DND-41 (cell line): Measurements from ENCODE around the gene KIF5A.

Experiments used
- ATAC-seq: fragments of 200-7000 bp; cut with Tn5 transposase; 3 replicates; pipeline ENCODE4 v1.9.1; 2021; ENCODE audit warnings: low read depth; ENCODE audit not compliant: insufficient read depth
- DNase-seq: peaks from one replicate; pipeline ENCODE4 v3.0.0-alpha.2; 2020
- H2AFZ ChIP-seq: 2 replicates; pipeline ENCODE4 v1.6.0; 2012; ENCODE audit warnings: low read depth, low read length
- H3K27ac ChIP-seq: 2 replicates; pipeline ENCODE4 v1.5.1; 2012; ENCODE audit warnings: low read length, inconsistent platforms
- H3K27me3 ChIP-seq: fragments of 200-600 bp; sonication (generic); 2 replicates; pipeline ENCODE4 v1.6.0; 2012; ENCODE audit warnings: low read length, mild to moderate bottlenecking, inconsistent platforms; ENCODE audit not compliant: insufficient read depth, poor library complexity
- H3K36me3 ChIP-seq: 2 replicates; pipeline ENCODE4 v1.5.1; 2012; ENCODE audit warnings: low read length, inconsistent platforms; ENCODE audit not compliant: insufficient read depth
- H3K4me1 ChIP-seq: 2 replicates; pipeline ENCODE4 v1.5.1; 2012; ENCODE audit warnings: mild to moderate bottlenecking, low read length; ENCODE audit not compliant: insufficient read depth
- H3K4me2 ChIP-seq: 2 replicates; pipeline ENCODE4 v1.6.0; 2012; ENCODE audit warnings: mild to moderate bottlenecking, moderate library complexity, low read length, inconsistent platforms; ENCODE audit not compliant: insufficient read depth
- H3K4me3 ChIP-seq, 2 experiments: fragments of 200-600 bp in 1 of 2; shearing (Covaris generic) in 1 of 2; 2 replicates each; pipeline ENCODE4 v1.5.1; 2012 to 2016; ENCODE audit warnings: inconsistent platforms in 2 of 2, low read length in 2 of 2, mild to moderate bottlenecking in 2 of 2, low read depth in 1 of 2, moderate library complexity in 1 of 2
- H3K79me2 ChIP-seq: 2 replicates; pipeline ENCODE4 v1.6.0; 2012; ENCODE audit warnings: low read length, inconsistent platforms; ENCODE audit not compliant: insufficient read depth
- H3K9ac ChIP-seq: 2 replicates; pipeline ENCODE4 v1.6.0; 2012; ENCODE audit warnings: low read depth, mild to moderate bottlenecking, inconsistent platforms, low read length, moderate library complexity
- H3K9me3 ChIP-seq: 2 replicates; pipeline ENCODE4 v1.5.1; 2012; ENCODE audit warnings: low read length, moderate library complexity, mild to moderate bottlenecking, inconsistent platforms; ENCODE audit not compliant: insufficient read depth, severe bottlenecking
- H4K20me1 ChIP-seq: 2 replicates; pipeline ENCODE4 v1.6.0; 2012; ENCODE audit warnings: low read length; ENCODE audit not compliant: insufficient read depth
- EZH2 ChIP-seq: IDR thresholded peaks from 3 replicates; pipeline ENCODE4 v1.6.1; 2012; ENCODE audit warnings: borderline replicate concordance, low read depth, mild to moderate bottlenecking, moderate library complexity, low read length, inconsistent platforms; ENCODE audit not compliant: severe bottlenecking
- TF ChIP-seq, protein P1 (sequence below): IDR thresholded peaks from 2 replicates; pipeline ENCODE4 v1.5.1; 2012; ENCODE audit warnings: borderline replicate concordance, low read length, moderate library complexity, mild to moderate bottlenecking; ENCODE audit not compliant: poor library complexity, severe bottlenecking; ENCODE audit errors: extremely low read depth

KIF5A gene

DNA sequence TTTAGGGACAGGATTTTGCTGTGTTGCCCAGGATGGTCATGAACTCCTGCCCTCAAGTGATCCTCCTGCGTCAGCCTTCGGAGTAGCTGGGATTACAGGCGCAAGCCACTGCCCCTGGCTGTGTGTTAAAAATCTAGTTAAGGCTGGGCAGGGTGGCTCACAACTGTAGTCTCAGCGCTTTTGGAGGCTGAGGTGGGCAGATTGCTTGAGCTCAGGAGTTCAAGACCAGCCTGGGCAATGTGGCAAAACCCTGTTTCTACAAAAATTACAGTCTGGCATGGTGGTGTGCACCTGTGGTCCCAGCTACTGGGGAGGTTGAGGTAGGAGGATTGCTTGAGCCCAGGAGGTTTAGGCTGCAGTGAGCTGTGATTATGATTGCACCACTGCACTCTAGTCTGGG is 38.7 kb upstream of the KIF5A start:
- H2AFZ ChIP-seq, result no peak overlapping the region
- no peaks in the 10 kb centered on the region for H3K4me1 ChIP-seq
- H3K4me2 ChIP-seq, result no peak overlapping the region
- H3K9me3 ChIP-seq, result no peaks in the 10 kb centered on the region
- no peak for ATAC-seq
- no peak overlapping the region for H3K9ac ChIP-seq
- H3K4me3 ChIP-seq, result no peak overlapping the region
- no peak for TF ChIP-seq EZH2
- TF ChIP-seq, protein P1, sequence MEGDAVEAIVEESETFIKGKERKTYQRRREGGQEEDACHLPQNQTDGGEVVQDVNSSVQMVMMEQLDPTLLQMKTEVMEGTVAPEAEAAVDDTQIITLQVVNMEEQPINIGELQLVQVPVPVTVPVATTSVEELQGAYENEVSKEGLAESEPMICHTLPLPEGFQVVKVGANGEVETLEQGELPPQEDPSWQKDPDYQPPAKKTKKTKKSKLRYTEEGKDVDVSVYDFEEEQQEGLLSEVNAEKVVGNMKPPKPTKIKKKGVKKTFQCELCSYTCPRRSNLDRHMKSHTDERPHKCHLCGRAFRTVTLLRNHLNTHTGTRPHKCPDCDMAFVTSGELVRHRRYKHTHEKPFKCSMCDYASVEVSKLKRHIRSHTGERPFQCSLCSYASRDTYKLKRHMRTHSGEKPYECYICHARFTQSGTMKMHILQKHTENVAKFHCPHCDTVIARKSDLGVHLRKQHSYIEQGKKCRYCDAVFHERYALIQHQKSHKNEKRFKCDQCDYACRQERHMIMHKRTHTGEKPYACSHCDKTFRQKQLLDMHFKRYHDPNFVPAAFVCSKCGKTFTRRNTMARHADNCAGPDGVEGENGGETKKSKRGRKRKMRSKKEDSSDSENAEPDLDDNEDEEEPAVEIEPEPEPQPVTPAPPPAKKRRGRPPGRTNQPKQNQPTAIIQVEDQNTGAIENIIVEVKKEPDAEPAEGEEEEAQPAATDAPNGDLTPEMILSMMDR, result no peak
- H4K20me1 ChIP-seq, result peaks cover 28% of the 10 kb centered on the region; the same call in 1 of the 2 replicates
- no peak for DNase-seq
- H3K27me3 ChIP-seq, result no peaks in the 10 kb centered on the region
- peaks cover 80% of the 10 kb centered on the region for H3K36me3 ChIP-seq
- H3K79me2 ChIP-seq, result peaks cover 25% of the 10 kb centered on the region
- H3K27ac ChIP-seq, result no peak overlapping the region

DNA sequence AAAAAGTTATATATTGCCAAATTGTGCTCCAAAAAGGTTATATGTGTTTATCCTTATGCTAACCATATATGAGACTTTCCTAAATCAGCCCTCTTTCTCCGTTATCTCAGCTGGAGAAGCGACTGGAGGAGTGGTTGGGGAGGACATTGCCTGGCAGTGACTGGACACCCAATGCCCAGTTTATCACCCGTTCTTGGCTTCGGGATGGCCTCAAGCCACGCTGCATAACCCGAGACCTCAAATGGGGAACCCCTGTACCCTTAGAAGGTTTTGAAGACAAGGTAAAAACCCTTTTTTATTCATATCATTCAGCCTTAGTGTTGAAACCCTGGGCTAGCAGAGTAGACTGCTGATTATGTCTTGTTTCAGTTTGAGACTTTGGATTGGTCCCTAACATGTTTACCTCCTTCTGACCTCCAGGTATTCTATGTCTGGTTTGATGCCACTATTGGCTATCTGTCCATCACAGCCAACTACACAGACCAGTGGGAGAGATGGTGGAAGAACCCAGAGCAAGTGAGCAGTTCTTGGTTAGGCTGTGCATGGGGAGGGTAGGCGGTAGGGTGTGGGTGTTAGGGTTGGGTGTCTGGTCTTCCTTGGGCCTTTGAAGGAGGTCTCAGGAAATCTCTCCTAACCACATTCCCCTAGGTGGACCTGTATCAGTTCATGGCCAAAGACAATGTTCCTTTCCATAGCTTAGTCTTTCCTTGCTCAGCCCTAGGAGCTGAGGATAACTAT is 38.1 kb upstream of the KIF5A start:
- no peak overlapping the region for H2AFZ ChIP-seq
- H3K36me3 ChIP-seq, result peaks cover 81% of the 10 kb centered on the region
- H3K27me3 ChIP-seq, result no peaks in the 10 kb centered on the region
- peaks cover 28% of the 10 kb centered on the region for H3K79me2 ChIP-seq
- TF ChIP-seq, protein P1, result no peak
- TF ChIP-seq EZH2, result no peak
- no peak overlapping the region for H3K4me2 ChIP-seq
- peaks cover 34% of the 10 kb centered on the region; the same call in 1 of the 2 replicates for H4K20me1 ChIP-seq
- ATAC-seq, result no peak
- H3K4me1 ChIP-seq, result 0 out of 2 replicates have a peak, but pooled peaks cover under 1% of the 10 kb centered on the region
- no peak overlapping the region for H3K27ac ChIP-seq
- no peak overlapping the region for H3K4me3 ChIP-seq
- no peak overlapping the region for H3K9ac ChIP-seq
- no peak for DNase-seq
- H3K9me3 ChIP-seq, result no peaks in the 10 kb centered on the region

DNA sequence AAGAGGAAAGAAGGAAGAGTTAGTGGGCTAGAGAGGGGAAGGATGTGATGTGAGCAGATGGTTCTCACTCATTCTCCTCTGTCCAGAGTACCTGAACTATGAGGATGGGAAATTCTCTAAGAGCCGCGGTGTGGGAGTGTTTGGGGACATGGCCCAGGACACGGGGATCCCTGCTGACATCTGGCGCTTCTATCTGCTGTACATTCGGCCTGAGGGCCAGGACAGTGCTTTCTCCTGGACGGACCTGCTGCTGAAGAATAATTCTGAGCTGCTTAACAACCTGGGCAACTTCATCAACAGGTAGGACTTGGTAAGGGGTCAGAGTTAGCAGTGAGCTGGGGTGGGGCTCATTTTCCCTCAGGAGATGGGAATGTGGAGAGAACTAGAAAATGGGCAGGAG is 37.2 kb upstream of the KIF5A start:
- H3K27me3 ChIP-seq, result no peaks in the 10 kb centered on the region
- H3K4me3 ChIP-seq, result no peak overlapping the region
- no peak overlapping the region for H2AFZ ChIP-seq
- H3K27ac ChIP-seq, result no peak overlapping the region
- TF ChIP-seq, protein P1, result no peak
- TF ChIP-seq EZH2, result no peak
- no peak overlapping the region for H3K4me2 ChIP-seq
- ATAC-seq, result no peak
- H3K36me3 ChIP-seq, result peaks cover 90% of the 10 kb centered on the region
- H3K79me2 ChIP-seq, result peaks cover 37% of the 10 kb centered on the region
- H3K4me1 ChIP-seq, result peaks cover 9% of the 10 kb centered on the region
- H3K9me3 ChIP-seq, result no peaks in the 10 kb centered on the region
- no peak overlapping the region for H3K9ac ChIP-seq
- peaks cover 42% of the 10 kb centered on the region; the same call in 1 of the 2 replicates for H4K20me1 ChIP-seq
- DNase-seq, result no peak
